ENCODE data around the gene FHIT.

The FHIT gene

GRCh38 chr3:60226912-60227311 is 1024.3 kb downstream of the FHIT start:
- DNase-seq (ENCODE audit: low read depth in 2 of 2), result no peak

GRCh38 chr3:60225848-60226247 is 1025.4 kb downstream of the FHIT start:
- no peak for DNase-seq (ENCODE audit: low read depth in 2 of 2)

- no peak for DNase-seq (ENCODE audit: low read depth in 2 of 2)
Measured at GRCh38 chr3:60220768-60221167, 1030.5 kb downstream of the FHIT start.

GRCh38 chr3:60219501-60219900 is 1031.8 kb downstream of the FHIT start:
- no peak for DNase-seq (ENCODE audit: low read depth in 2 of 2)

GRCh38 chr3:60217156-60217911 is 1033.9 kb downstream of the FHIT start:
- DNase-seq (ENCODE audit: low read depth in 2 of 2), result no peak

- DNase-seq (ENCODE audit: low read depth in 2 of 2), result no peak
Measured at GRCh38 chr3:60216462-60217075, 1034.7 kb downstream of the FHIT start.

- DNase-seq (ENCODE audit: low read depth in 2 of 2), result no peak
Measured at GRCh38 chr3:60215946-60216345, 1035.3 kb downstream of the FHIT start.

GRCh38 chr3:60207905-60208304 is 1043.3 kb downstream of the FHIT start:
- DNase-seq (ENCODE audit: low read depth in 2 of 2), result no peak

- no peak for DNase-seq (ENCODE audit: low read depth in 2 of 2)
Measured at GRCh38 chr3:60206206-60206605, 1045.0 kb downstream of the FHIT start.

GRCh38 chr3:60202052-60202726 is 1049.1 kb downstream of the FHIT start:
- DNase-seq (ENCODE audit: low read depth in 2 of 2), result no peak

GRCh38 chr3:60199306-60199705 is 1051.9 kb downstream of the FHIT start:
- DNase-seq (ENCODE audit: low read depth in 2 of 2), result no peak

- DNase-seq (ENCODE audit: low read depth in 2 of 2), result no peak
Measured at GRCh38 chr3:60198179-60198720, 1053.0 kb downstream of the FHIT start.

- no peak for DNase-seq (ENCODE audit: low read depth in 2 of 2)
Measured at GRCh38 chr3:60192297-60193114, 1058.7 kb downstream of the FHIT start.

- no peak for DNase-seq (ENCODE audit: low read depth in 2 of 2)
Measured at GRCh38 chr3:60190073-60190472, 1061.2 kb downstream of the FHIT start.

- DNase-seq (ENCODE audit: low read depth in 2 of 2), result no peak
Measured at GRCh38 chr3:60189304-60189703, 1061.9 kb downstream of the FHIT start.

- DNase-seq (ENCODE audit: low read depth in 2 of 2), result no peak
Measured at GRCh38 chr3:60188803-60189202, 1062.4 kb downstream of the FHIT start.

GRCh38 chr3:60187343-60187742 is 1063.9 kb downstream of the FHIT start:
- DNase-seq (ENCODE audit: low read depth in 2 of 2), result no peak

- DNase-seq (ENCODE audit: low read depth in 2 of 2), result no peak
Measured at GRCh38 chr3:60186359-60186758, 1064.9 kb downstream of the FHIT start.

- no peak for DNase-seq (ENCODE audit: low read depth in 2 of 2)
Measured at GRCh38 chr3:60185161-60185560, 1066.1 kb downstream of the FHIT start.

GRCh38 chr3:60182697-60183096 is 1068.6 kb downstream of the FHIT start:
- no peak for DNase-seq (ENCODE audit: low read depth in 2 of 2)

GRCh38 chr3:60178931-60179653 is 1072.2 kb downstream of the FHIT start:
- no peak for DNase-seq (ENCODE audit: low read depth in 2 of 2)
